Midbrain (tissue), 1 donor: ENCODE data around the gene PIGU.
"Not testable (repeated sequence)": the region's sequence is repeated elsewhere in the genome, so short reads cannot be mapped to it uniquely, and the experiment has no call there.

ENCODE experiments used
- DNase-seq: peaks from one replicate; lab custom pipeline; 2025; lab: John Stamatoyannopoulos, UW

PIGU gene

DNA sequence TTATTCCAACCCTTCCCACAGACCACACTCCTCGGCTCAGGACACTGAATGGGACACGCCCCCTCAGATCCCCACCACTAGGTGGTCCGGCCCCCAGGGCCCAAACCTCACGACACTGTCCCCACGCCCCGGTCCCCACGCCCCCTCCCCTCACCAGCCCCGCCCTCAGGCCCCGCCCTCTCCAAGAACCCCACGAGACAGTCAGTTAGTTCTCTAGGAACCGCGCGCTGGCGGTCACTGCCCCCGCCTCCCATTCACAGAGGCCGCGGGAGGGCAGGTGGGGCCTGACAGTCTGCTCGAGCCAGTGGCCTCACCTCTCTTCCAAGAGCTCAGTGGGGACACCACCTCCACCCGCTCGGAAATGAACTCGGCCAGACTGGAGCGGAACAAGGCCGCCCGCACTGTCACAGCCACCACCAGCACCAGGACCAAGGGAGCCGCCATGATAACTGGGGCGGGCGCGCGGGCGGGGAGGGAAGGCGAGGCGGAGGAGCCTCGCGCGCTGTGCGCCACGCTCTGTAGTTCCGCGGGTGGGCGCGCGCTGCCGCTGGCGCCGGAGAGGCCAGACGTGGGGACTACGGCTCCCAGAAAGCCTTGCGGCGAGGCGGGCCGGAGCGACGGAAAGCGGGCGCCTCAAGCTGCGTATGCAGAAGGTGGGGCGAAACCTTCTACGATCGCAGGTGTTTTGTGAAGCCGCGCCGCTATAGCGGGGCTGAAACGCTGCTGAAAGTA, at the start of gene PIGU:
PIGU (minus strand) TSS at position 451 of the 732 bp plus-strand sequence; CDS start at position 444, 7 bp downstream.
- peak; percentile 98 for DNase-seq

GRCh38 chr20:34724172-34724571, 47.3 kb upstream of the PIGU start:
- no peak for DNase-seq

GRCh38 chr20:34722560-34722959, 45.7 kb upstream of the PIGU start:
- DNase-seq, result not testable (repeated sequence)

- no peak for DNase-seq
Observed at GRCh38 chr20:34720266-34720665, 43.4 kb upstream of the PIGU start.

DNA sequence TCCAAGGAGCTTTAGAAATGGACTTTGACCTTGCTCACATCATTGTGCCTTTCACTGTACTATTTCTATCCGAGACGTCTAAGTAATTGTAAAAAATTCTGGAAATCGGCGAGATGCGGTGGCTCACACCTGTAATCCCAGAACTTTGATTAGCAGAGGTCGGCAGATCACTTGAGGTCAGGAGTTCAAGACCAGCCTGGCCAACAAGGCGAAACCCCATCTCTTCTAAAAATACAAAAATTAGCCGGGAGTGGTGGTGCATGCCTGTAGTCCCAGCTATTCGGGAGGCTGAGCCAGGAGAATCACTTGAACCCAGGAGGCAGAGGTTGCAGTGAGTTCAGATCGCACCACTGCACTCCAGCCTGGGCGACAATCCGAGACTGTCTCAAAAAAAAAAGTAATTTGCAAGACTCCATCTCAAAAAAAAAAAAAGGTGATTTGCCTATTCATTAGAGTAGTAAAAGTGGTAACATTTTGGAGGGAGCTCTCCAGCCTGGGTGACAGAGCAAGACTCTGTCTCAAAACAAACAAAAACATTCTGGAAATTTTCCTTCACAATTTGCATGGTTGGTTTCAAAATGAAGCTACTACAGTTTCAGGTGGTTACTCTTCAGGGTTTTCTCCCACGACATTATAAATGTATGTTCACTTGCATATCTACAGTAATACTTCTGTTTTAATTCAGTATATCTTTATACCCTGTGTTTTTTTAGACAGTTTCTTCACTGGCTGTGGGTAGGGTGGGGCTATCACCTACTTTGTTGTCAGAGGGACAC, 42.5 kb upstream of the PIGU start:
- DNase-seq, result not testable (repeated sequence)

DNA sequence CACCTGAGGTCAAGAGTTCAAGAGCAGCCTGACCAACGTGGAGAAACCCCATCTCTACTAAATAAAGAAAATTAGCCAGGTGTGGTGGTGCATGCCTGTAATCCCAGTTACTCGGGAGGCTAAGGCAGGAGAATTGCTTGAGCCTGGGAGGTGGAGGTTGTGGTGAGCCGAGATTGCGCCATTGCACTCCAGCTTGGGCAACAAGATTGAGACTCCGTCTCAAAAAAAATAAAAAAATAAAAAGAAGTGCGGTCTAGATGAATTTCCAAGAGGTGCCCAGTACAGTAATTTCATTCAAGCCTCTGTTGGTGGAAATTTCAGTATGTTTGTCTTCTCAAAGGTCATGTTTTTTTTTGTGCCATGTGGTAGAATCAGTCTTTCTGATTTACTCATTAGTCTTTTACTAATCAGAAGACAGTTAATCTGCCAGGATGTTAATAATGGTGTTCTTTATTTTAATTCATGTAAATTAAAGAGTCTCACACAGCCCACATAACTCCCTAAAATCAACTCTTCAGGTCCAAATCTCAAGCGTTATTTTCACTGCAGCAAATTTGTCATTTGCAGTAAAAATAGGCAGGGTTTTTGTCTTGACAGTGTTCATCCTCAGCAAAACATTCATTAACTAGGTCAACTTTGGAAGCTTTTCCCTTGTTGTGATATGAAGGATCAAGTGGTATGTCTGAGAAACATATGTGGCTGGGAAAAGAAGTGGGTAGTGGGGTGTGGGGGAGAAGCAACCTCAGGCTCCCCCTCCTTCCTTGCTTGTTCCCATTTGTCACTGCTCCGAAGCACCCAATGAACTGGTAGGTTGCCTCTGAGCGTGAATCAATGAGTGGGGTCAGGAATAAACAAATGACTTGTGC, 40.6 kb upstream of the PIGU start:
- no peak for DNase-seq

GRCh38 chr20:34716921-34717229, 40.0 kb upstream of the PIGU start:
- no peak for DNase-seq

DNA sequence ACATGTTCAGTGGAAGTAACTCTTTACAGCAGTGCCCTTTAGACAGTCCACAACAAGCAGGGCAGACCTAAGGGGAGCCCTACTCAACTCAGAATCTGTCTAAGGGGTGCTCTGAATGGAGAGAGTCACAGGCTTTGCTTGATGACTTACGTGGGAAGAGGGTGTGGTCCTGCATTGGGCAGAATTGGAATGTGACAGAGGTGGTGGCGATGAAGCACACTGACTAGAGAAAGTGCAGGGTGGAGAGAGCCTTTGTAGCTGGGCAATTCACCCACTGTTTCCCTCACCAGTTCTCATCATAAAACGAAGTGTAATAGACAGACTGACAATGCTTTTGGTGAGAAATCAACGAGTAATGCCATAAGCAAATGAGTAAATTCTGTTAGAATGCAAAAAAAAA, 38.5 kb upstream of the PIGU start:
- DNase-seq, result no peak

DNA sequence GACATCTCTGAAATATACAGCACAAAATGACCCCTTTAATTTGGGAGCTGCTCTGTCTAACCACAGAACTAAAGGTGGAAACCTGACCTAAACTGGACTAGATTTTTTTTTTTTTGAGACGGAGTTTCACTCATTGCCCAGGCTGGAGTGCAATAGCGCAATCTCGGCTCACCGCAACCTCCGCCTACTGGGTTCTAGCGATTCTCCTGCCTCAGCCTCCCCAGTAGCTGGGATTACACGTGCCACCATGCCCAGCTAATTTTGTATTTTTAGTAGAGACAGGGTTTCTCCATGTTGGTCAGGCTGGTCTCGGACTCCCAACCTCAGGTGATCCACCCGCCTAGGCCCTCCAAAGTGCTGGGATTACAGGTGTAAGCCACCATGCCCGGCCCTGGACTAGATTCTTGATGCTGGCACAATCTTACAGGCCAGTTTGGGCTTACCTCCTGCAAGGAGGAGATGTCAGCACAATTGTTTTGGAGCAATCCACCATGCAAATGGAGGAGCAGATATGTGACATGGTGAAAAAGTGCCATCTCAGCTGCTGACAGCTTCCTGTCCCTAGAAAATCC, 37.1 kb upstream of the PIGU start:
- not testable (repeated sequence) for DNase-seq

GRCh38 chr20:34713194-34713943, 36.5 kb upstream of the PIGU start:
- no peak for DNase-seq

GRCh38 chr20:34712525-34713192, 35.8 kb upstream of the PIGU start:
- DNase-seq, result no peak

- no peak for DNase-seq
Observed at GRCh38 chr20:34711813-34712430, 35.0 kb upstream of the PIGU start.

GRCh38 chr20:34710861-34711574, 34.1 kb upstream of the PIGU start:
- no peak for DNase-seq

DNA sequence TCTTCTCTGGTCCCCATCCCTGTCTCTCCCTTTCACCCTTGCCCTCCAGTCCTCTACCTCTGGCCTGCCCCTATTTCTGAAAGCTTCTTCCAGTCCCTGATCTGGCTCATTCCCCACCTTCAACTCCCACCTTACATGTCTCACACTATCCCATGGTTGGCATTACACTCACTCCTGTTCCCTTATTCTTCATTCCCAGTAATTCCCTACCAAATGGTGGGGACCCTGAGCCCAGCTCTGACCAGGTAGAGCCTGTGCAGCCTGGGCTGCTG, 33.6 kb upstream of the PIGU start:
- DNase-seq, result no peak

- DNase-seq, result peak; percentile 84
Observed at GRCh38 chr20:34709831-34710567, 33.1 kb upstream of the PIGU start.

DNA sequence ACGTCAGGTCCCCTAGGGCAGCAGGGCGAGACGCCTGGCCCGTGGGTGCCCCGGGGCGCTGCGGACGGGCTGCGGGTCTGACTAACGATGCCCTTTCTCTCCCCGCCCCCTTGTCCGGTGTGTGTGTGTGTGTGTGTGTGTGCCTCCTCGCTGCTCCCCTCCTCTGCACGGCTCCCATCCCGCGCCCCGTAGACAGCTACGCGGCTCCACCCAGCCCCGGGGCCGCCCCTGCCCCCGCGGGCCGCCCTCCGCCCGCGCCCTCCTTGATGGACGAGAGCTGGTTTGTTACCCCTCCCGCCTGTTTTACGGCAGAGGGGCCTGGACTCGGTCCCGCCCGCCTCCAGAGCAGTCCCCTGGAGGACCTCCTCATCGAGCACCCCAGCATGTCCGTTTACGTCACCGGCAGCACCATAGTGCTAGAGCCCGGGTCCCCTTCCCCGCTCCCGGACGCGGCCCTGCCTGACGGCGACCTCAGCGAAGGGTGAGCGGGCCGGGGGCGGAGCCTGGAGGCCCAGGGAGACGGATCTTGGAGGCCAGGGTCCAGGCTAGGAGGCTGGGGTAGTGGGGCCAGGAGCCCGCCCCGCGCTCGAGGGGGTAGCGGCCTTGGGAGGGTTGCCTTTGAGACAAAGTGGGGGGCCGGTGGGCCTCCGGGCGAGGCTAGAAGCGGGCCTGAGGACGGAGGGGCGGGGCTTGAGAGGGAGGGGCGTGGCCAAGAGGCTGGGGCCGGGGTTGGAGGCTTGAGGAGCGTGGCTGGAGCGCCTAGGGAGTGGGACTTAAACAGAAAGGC, 32.3 kb upstream of the PIGU start:
- DNase-seq, result peak; percentile 84

- DNase-seq, result peak; percentile 54
Observed at GRCh38 chr20:34708621-34709043, 31.7 kb upstream of the PIGU start.
